K562 (cell line): Measurements from ENCODE around the gene ZDHHC14. TPM values are rescaled to one million over a fixed set of nuclear protein-coding genes. Genes with fewer than 3 reads are reported as not detected.

ENCODE experiments used
- ELK3 ChIP-seq: fragments of 450-650 bp; formaldehyde crosslinking; IDR thresholded peaks from 2 replicates; pipeline ENCODE4 v1.4.0; 2020; ENCODE audit warnings: mild to moderate bottlenecking
- NR2C1 ChIP-seq, 2 experiments: fragments of 450-650 bp; IDR thresholded peaks; 2 replicates each; pipeline ENCODE4 v1.6.1; 2017; ENCODE audit warnings: mild to moderate bottlenecking in 2 of 2, antibody characterized with exemption in 1 of 2, inconsistent platforms in 1 of 2, missing compliant biosample characterization in 1 of 2, missing genetic modification characterization in 1 of 2
- RREB1 ChIP-seq: fragments of 250-450 bp; sonication (Bioruptor Pico); IDR thresholded peaks from 2 replicates; pipeline ENCODE4 v1.4.0; 2020
- TCF7 ChIP-seq: sonication (generic); IDR thresholded peaks from 2 replicates; pipeline ENCODE4 v1.6.1; 2016; ENCODE audit warnings: antibody characterized with exemption, borderline replicate concordance
- ZNF280A ChIP-seq: fragments of 450-650 bp; IDR thresholded peaks from 2 replicates; pipeline ENCODE4 v1.6.1; 2018; ENCODE audit warnings: mild to moderate bottlenecking, low read depth; ENCODE audit not compliant: partially characterized antibody
- polyA plus RNA-seq, 8 experiments: library from polyadenylated mRNA; depleted of rRNA in 4 of 8; stranded (reverse) in 5 of 8; unstranded in 3 of 8; fragments of >200 nt; fragmentation: Nextera tagmentation in 2 of 8; fragmentation: Illumina TruSeq in 1 of 8; extraction: Ambion mirVana in 2 of 8; extraction: Trizol in 1 of 8; gene quantifications; 2 replicates each; pipeline versions ENCODE4 v1.2.1 to v1.2.3, GENCODE V29; 2011 to 2014; ENCODE audit warnings: inconsistent platforms in 1 of 8, missing spikeins in 1 of 8
- total RNA-seq, 7 experiments: library from RNA; depleted of rRNA in 6 of 7; stranded (reverse); fragments of >200 nt in 6 of 7; fragmentation: Illumina TruSeq in 2 of 7; extraction: Trizol in 2 of 7; gene quantifications; 2 replicates each; pipeline versions ENCODE4 v1.2.1 to v1.2.3, GENCODE V29; 2011 to 2021; ENCODE audit warnings: low replicate concordance in 1 of 7

Gene ZDHHC14
- total and polyA plus RNA-seq, 9 of the 15 experiments (the other 6 are each of a cell fraction or from before 2014, with no cell fraction given) = 0.92 to 23.1 (median 13.8) TPM

GRCh38 chr6:157432231-157432891 lies 51.4 kb downstream of the ZDHHC14 start (continued):
- TF ChIP-seq RREB1 (CRISPR knock-in tag) (no peak), ELK3 (no peak), ZNF280A (no peak), NR2C1 (IDR thresholded peaks at IDR 0.05) (no peak), NR2C1 (tag; IDR thresholded peaks at IDR 0.05) (peak; percentile 46; the same call in 1 of the 2 replicates), TCF7 (no peak)
